Type B pancreatic cell (in vitro differentiated cells): ENCODE results near the gene SLC17A7. TPM values are rescaled to one million over a fixed set of nuclear protein-coding genes. Genes with fewer than 3 reads are reported as not detected.

Source experiments
- DNase-seq: peaks from one replicate; pipeline ENCODE4 v3.0.0; 2021; ENCODE audit warnings: mixed read lengths; ENCODE audit not compliant: unreplicated experiment; ENCODE audit errors: extremely low spot score
- H3K27ac Mint-ChIP-seq: 2 replicates; pipeline ENCODE4 v1.8.0; 2021; ENCODE audit warnings: mild to moderate bottlenecking, mixed read lengths
- H3K27me3 Mint-ChIP-seq: 2 replicates; pipeline ENCODE4 v1.8.0; 2021; ENCODE audit warnings: mixed read lengths
- H3K36me3 Mint-ChIP-seq: 2 replicates; pipeline ENCODE4 v1.8.0; 2021; ENCODE audit warnings: mixed read lengths
- H3K4me1 Mint-ChIP-seq: one replicate; pipeline ENCODE4 v1.8.0; 2021; ENCODE audit warnings: mixed read lengths; ENCODE audit not compliant: unreplicated experiment
- H3K4me3 Mint-ChIP-seq: 2 replicates; pipeline ENCODE4 v1.8.0; 2021; ENCODE audit warnings: mild to moderate bottlenecking, mixed read lengths
- H3K9me3 Mint-ChIP-seq: 2 replicates; pipeline ENCODE4 v1.8.0; 2021; ENCODE audit warnings: mixed read lengths
- total RNA-seq: library from RNA; stranded (reverse); gene quantifications from 2 replicates; pipeline ENCODE4 v1.2.1, GENCODE V29; 2021; ENCODE audit warnings: low replicate concordance
- TF ChIP-seq, protein P1 (sequence below): fragments of 200-600 bp; sonication (generic); conservative IDR thresholded peaks from 2 replicates; pipeline ENCODE4 v1.5.0; 2021; ENCODE audit warnings: antibody characterized with exemption, mild to moderate bottlenecking

SLC17A7 gene
- total RNA-seq, 1 donor from 2014 or later = 0.19 TPM

DNA sequence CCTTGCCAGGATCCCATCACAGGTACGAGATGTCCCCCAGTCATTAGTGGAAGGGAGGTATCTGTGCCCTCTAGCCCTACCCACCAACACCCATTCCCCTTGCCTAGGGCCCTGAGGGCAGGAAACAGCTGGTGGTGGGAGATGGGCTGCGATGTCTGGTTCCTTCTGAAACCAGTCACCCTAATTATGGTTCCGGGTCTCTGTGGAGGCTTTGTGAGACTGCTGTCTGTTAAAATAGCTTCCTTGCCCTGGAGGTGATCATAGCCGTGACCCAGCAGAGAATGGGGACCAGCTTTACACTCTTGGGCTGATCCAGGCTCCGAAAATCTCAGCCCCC lies 17.2 kb upstream of the SLC17A7 start:
- H3K27ac Mint-ChIP-seq = no peak overlapping the region

DNA sequence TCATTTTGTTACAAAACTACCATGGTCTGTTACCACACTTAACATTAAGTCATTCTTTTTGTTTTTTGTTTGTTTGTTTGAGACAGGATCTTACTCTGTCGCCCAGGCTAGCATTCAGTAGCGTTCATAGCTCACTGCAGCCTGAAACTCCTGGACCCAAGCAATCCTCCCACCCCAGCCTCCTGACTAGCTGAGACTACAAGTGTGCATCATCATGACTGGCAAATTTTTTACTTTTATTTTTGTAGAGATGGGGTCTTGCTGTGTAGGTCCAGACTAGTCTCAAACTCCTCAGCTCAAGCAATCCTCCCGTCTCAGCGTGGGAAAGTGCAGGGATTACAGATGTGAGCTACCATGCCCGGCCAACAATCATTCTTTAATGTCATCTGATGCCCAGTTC lies 15.0 kb upstream of the SLC17A7 start:
- Mint-ChIP-seq H3K4me3 (peak overlapping the region; percentile 26), H3K36me3 (peaks cover 9% of the 10 kb centered on the region), H3K4me1 (peaks cover 7% of the 10 kb centered on the region), H3K27me3 (peaks cover 2% of the 10 kb centered on the region), H3K9me3 (no peaks in the 10 kb centered on the region), H3K27ac (peak overlapping the region; percentile 5)
- TF ChIP-seq, protein P1, sequence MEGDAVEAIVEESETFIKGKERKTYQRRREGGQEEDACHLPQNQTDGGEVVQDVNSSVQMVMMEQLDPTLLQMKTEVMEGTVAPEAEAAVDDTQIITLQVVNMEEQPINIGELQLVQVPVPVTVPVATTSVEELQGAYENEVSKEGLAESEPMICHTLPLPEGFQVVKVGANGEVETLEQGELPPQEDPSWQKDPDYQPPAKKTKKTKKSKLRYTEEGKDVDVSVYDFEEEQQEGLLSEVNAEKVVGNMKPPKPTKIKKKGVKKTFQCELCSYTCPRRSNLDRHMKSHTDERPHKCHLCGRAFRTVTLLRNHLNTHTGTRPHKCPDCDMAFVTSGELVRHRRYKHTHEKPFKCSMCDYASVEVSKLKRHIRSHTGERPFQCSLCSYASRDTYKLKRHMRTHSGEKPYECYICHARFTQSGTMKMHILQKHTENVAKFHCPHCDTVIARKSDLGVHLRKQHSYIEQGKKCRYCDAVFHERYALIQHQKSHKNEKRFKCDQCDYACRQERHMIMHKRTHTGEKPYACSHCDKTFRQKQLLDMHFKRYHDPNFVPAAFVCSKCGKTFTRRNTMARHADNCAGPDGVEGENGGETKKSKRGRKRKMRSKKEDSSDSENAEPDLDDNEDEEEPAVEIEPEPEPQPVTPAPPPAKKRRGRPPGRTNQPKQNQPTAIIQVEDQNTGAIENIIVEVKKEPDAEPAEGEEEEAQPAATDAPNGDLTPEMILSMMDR = no peak
- DNase-seq = no peak

More for the DNA sequence above, 17.2 kb upstream of the SLC17A7 start:
- no peaks in the 10 kb centered on the region for H3K4me1 Mint-ChIP-seq
- TF ChIP-seq, protein P1 = no peak
- peaks cover 4% of the 10 kb centered on the region for H3K36me3 Mint-ChIP-seq
- H3K4me3 Mint-ChIP-seq = no peak overlapping the region
- H3K9me3 Mint-ChIP-seq = no peaks in the 10 kb centered on the region
- no peaks in the 10 kb centered on the region for H3K27me3 Mint-ChIP-seq
- no peak for DNase-seq

DNA sequence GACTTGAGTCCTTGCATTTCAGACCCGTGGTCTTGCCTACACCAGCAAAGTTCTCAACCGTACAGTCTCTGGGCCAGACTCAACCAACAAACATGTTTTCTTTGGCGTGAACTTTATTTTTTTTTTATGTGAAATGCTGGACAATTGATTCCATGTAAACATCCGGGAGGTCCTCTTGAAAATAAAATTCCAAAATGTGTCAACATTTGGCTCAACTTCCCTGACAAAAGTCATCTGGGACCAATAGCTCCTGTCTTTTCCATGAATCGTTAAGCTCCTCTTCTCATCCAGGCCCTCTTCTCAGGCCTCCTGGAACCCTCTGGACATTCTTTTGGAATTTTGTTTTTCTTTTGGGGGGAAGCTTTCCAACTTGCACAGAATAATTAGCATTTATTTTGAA lies 14.4 kb upstream of the SLC17A7 start:
- Mint-ChIP-seq H3K27ac (peak overlapping the region; percentile 5), H3K9me3 (no peaks in the 10 kb centered on the region), H3K27me3 (peaks cover 2% of the 10 kb centered on the region), H3K4me1 (peaks cover 10% of the 10 kb centered on the region), H3K36me3 (peaks cover 9% of the 10 kb centered on the region), H3K4me3 (peak overlapping the region; percentile 26)
- TF ChIP-seq, protein P1 = no peak
- no peak for DNase-seq

DNA sequence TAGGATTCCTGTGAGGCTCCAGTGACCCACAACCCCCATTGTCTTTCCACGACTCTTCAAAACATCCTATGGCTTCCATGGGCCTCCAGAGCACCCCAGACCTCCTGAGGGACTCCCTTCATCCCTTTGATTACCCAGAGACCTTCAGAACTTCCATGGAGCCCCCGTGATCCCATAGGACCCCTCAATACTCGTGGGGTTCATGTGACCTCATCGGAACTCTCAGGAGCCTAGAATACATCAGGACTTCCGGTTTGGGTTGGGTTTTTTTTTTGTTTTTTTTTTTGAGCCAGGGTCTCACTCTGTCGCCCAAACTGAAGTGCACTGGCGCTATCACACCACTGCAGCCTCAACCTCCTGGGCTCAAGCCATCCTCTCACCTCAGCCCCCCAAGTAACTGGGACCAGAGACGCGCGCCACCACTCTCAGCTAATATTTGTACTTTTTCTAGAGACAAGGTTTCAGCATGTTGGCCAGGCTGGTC lies 12.5 kb upstream of the SLC17A7 start:
- no peak for DNase-seq
- Mint-ChIP-seq H3K27ac (peak overlapping the region; percentile 97), H3K27me3 (peaks cover 2% of the 10 kb centered on the region), H3K4me1 (peaks cover 16% of the 10 kb centered on the region), H3K4me3 (peak overlapping the region; percentile 97), H3K36me3 (peaks cover 9% of the 10 kb centered on the region), H3K9me3 (no peaks in the 10 kb centered on the region)
- TF ChIP-seq, protein P1 = no peak

DNA sequence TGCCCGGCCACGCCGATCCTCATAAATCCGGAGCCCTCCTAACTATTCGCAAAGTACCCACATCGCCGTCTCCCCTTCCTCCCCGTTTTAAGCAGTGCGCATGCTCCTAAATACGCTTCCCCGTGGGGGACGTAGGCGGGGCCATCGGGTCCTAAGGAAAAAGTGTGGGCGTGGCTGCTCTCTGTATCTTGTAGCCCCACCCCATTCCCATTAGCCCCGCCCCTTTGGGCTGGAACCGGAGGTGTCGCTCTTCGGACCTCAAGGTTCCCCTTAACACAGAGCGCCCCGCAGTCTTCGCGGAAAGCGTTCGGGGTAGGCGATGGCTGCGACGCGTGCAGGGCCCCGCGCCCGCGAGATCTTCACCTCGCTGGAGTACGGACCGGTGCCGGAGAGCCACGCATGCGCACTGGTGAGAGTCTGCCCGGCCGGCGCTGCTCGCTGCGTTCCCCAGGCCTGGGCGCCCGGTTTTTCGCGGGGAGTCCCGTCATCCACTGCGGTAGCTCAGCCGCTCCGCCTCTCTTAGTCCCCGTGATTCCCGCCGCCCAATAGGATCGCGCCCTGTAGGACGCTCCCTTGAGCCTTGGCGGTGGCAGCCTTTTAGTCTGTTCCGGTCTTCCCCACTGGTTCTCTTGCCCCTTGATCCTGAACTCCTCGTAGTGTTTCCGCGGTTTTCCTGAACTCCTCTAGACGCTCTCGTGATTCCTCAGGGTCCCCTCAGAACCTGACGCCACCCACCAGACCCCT lies 11.9 kb upstream of the SLC17A7 start, which contains the start of gene ALDH16A1:
Gene ALDH16A1 (plus strand): TSS at position 213 of the 744 bp plus-strand sequence. CDS start 107 bp downstream, at position 320.
- H3K27me3 Mint-ChIP-seq = peaks cover 2% of the 10 kb centered on the region
- peak; percentile 99 for DNase-seq
- H3K36me3 Mint-ChIP-seq = peaks cover 14% of the 10 kb centered on the region
- TF ChIP-seq, protein P1 = no peak
- no peaks in the 10 kb centered on the region for H3K9me3 Mint-ChIP-seq
- peak within 1 kb of the TSS; percentile 97 for H3K27ac Mint-ChIP-seq
- H3K4me3 Mint-ChIP-seq = peak within 1 kb of the TSS; percentile 97
- H3K4me1 Mint-ChIP-seq = peaks cover 16% of the 10 kb centered on the region
